Measurements from ENCODE around the gene PHF21A.
"Not testable (repeated sequence)": the region's sequence is repeated elsewhere in the genome, so short reads cannot be mapped to it uniquely, and the experiment has no call there.

Gene PHF21A

DNA sequence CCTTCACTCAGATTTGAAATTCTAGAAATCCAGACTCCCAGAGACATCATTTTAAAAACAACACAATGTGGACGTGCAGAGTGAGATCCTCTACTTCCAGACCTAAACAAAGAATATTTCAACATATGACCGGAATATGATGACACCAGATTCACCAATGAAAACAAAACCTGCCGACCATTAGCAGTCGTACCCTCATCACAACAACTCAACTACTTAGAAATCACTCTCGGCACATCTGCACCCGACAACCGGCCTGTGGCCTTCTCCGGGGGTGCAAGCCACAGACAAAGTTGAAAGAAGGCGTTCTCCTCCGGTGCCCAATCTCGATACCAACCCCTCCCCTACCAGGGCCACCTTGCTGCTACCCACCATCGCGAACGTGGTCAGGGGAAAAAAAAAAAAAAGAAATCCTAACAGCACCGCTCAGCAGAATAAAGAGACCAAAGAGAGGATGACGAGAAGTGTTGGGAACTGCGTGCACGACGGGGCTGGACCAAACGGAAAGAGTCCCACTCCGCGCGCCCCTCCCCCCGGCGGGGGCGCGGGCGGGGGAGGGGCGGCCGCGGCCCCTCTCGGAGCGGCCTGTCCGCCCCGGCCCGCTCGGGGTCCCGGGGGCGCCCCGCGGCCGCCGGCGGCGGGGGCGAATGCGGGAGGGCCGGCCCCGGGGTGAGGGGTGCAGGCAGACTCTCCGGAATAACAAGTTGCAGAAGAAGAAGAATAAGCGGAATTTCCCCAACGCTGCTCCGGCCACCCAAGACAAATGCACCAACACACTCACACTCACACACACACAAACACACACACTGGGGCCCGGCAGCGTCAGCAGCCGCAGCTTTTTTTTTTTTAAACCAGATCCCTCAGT is 1.7 kb downstream of the PHF21A start:
- no peak for DNase-seq

DNA sequence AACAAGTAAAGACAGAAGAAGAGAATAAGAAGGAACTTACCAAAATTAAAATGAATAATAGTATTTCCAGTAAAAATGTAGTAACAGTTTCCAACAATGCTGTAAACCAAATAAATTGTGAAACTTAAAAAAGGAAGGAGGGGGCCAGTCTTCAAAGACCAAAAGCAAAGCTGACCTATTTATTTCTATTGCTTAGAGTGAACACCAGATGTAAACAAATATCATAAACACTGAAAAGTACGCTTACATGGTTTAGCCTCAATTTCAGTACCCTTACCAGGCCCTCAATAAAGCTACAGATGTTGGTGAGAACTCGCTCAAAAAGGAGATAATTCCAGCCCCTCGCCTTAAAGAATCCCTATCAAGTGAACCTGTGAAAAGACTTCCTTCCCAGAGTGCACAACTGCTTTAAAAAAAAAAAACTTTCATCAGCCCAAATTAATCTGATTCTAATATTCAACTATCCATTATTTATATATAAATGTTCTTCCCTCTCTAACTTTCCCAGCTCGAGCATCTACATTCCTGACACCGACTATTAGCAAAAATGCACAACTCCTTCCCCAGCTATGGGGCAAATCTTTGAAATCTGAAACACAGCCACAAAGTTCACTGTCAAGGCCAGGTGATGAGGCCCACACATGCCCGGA is 2.4 kb downstream of the PHF21A start:
- no peak for DNase-seq

DNA sequence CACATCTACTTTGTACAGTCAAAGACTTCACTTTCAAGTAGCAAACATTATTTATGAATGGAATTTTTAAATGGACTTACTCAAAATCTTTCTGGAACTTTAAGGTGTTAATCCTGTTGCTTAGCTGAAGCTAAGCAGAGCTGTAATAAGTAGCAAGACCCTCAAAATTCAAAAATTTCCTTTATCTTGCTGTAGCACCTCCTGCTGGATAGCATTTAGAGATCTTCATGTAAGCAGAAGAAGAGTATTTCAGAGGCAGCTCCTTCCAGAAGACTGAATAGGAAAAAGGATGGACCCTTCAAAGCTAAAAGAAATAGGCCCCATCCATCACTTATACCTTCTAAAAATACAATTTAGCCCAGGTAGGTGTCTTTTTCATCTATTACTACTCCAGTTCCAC is 3.4 kb downstream of the PHF21A start:
- no peak for DNase-seq

DNA sequence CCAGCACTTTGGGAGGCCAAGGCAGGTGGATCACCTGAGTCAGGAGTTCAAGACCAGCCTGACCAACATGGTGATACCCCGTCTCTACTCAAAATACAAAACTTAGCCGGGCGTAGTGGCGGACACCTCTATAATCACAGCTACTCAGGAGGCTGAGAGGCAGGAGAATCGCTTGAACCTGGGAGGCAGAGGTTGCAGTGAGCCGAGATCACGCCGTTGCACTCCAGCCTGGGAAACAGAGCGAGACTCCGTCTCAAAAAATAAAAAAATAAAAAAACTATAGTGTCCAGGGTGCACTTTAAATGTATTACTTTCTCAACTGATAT is 4.6 kb downstream of the PHF21A start:
- not testable (repeated sequence) for DNase-seq

DNA sequence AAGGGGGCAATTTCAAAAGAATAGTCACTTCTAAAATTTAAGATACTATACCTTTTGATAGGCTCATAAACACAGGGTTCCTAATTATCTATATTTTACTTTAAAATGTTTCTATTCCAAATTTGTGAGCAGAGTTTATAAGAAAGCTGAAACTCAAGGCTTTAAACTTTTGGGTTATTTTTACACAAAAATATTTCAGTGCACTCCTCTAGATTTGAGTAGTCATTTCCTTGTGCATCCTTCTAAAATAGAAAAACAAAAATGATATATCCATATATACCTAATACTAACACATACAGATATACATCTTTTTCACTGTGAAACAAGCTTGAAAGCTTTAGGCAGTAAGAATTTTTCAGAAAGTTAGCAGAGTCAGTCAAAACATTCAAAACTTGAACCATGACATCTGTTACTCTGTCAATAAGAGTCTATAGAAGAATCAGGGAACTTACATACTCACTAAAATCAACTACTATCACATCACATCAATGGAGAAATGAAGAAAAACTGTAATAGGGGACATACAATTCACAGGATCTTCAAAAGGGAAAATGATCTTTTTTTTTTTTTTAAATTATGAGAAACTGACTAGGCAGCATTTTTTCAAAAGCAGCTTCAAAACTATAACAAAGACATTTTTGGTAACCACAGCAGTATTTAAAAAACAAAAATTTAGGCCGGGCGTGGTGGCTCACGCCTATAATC is 5.1 kb downstream of the PHF21A start:
- DNase-seq = no peak

DNA sequence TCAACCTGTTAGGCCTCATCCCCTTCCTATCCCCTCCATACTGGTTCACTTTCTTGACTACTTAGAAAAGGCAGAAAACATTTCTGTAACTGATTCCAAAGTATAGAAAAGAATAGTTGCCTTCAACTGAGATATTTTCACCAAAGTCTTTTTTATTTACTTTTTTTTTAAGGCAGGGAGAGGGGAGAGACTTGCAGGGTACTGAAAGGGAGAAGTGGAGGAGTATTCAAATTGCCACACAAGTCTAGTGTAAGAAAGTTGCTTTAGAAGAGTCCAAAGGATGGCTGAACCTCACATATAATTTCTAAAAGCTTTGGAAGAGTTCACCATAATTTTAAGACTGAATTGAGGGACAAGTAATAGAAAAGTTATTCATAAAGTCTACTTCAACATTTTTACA is 6.3 kb downstream of the PHF21A start:
- no peak for DNase-seq

DNA sequence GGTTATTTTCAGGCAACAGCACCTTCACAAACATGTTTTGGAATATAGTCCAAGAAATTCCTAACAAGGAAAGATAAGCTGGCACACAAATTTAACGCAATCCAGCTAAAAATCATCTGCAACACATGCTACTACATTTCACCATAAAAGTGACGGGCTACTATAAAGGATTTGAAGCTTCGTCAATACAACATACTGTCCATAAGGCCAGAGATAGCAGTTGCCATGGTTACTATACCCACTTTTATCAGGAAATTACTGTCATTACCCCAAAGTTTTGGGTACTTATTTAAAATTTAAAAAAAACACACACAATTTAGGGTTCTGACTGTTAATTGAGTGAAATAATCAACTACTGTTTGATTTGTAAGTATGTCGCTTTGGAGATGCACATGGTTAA is 6.9 kb downstream of the PHF21A start:
- no peak for DNase-seq

DNA sequence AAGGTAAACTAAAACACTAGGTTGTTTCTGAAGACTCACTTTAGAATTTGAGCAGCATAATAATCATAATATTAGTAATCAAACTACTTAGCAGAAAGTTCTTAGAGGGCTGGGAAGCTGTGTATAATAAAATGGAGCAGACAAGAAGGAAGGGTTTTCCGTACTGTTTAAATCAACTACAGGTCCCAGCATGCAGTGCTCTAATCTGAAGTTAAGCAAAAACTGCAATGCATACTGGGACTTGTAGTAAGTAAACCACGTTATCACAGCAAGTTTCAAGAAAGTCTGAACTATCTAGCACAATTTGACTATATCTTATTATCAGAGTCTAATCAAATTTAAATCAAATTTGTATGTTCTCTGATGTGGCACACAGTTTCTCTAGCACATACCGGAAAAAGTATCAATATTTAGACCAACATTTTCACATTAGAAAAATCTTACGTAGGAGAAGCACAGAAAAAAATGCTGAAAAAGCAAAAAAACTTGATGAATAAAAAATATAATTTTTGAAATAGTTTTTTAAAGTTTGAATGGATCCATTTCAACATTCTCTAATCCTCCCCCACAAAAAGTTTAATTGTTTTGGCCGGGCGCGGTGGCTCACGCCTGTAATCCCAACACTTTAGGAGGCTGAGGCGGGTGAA is 8.2 kb downstream of the PHF21A start:
- DNase-seq = peak; percentile 57

DNA sequence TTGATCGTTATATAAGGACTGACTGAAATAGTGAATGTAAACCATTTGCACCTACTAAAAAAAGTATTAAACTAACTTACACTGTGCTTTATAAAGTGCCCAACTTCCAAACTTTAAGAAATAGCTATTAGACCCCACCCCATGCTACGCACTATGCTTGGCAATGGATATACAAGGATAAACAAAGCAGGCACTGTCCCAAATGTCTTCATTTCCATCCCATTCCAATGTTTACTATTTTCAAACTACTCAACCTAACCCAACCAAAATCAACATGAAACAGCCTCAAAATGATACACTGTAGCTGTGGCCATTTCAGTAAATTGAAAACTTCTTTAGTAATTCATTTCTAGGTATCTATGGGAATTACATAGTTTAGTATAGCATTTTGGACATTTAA is 12.5 kb downstream of the PHF21A start:
- DNase-seq = no peak

DNA sequence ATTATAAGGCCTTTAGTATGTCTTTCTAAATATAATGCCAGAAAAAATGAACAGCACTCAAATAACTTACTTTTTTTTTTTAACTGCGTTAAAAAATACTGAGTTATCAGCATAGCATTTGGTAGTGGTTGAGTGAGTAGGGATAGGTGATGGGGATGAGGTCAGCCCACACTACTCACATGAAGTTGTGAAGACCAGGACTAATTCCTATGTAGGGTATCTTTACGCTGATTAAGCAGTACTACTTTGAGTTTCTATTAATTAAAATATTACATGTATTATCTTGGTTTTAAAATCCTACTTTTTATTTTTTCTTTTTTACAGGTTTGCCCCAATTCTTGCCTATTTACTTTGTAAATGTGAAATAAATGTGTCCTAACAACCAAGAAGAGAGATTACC is 13.5 kb downstream of the PHF21A start:
- no peak for DNase-seq

DNA sequence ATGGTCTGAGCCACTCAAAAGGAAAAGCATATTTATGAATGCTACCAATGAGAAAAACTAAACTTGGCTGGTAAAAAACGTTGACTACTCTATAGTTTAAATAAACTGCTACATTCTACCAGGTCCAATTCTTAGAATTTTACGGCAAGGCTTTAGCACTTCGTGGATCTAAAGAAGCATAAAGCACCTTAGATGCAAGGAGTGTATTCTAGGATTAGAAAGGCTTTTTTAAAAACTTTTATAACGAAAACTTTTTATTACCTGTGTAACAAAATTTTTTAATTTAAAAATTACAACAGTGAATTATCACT is 13.9 kb downstream of the PHF21A start:
- DNase-seq = no peak

DNA sequence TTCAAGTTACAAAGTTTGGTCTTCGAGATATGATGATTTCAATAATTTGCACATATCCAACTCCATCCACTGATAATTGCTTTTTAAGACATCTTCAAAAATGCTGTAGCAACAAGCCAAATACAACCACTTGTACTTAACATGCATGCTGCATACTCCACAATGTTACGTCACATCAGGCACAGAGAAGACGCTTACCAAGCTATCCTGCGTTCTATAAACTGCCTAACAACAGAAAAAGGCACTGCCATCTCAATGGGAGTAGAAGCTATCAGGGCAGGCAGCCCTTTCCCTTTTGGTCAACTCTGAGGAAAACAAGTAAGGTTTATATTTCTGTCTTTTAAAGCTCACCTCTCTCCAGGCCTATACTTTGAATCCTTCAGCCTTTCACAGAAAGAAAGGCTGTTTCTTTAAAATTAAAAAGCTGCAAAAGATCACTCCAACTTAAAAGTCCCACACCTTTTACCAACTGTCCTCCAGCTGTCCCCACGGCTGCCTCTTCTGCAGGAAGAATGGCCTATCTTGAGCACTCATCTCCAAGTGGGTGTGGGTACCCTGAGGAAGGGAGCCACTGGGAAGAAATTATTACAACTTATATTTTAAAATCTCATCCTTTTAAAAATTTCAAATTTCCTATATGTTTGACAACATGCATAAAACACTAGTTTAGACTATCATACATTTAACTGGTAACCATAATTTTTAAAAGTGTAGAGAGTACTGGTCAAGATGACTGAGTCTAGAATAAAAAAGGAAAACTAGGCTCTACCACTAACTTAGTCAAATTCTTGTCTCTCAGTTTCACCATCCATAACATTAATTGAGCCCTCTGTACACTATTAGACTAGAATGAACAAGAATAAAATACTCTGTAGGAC is 14.5 kb downstream of the PHF21A start:
- no peak for DNase-seq

DNA sequence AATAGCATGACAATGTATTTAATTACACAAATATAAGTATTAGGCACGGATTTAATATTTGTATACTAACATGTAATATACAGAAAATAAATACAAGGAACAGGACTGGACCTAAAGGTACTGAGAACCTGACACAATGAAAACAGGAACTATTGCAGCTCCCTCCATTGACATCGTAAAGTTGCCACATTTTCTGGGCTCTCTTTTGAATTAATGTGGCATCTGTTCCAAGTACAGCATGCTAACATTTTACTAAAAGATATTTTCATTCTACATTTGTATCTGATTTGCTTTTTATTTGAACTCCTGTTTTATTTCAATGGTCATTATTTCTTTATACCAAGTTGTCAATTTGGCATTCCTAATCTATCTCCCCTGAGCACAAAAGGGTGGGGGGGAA is 15.3 kb downstream of the PHF21A start:
- DNase-seq = no peak

DNA sequence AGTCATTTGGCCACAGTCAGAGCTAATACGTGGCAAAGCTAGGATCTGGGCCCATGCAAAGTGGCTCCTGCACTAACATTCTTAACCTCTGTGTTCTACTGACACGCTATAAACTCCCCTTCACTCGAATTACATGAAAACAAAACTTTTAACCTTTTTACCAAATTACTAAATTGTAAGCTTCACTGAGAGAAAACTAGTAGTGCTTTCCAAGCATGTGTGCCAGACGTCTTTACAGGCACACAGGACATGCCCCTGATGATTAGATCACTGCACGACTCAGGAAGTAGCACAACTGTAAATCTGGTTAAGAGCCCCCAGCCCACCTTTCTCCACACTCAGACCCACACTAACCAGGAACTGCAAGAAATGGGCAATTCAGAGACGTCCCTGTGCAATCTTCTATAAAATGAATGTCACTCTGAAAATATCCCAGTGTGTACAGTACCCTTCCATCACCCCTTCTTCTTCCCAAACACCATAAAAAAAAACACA is 16.1 kb downstream of the PHF21A start:
- DNase-seq = no peak

DNA sequence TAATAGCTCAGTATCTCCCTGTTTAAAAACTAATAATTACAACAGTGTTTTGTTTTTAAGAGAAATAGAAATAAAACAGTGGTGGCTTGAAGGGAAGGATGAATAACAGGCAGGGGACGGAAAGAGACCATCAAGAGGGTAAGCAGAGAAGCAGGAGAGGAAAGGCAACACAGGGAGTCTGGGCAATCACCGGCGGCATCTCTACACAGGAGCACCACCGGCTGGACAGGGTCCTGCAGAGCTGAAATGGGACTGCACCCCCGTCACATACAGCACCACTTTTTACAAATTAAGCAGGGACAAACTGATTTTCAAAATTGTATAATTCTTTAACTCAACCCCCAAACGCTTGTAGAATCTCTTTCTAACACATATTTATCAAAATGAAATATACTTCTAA is 18.4 kb downstream of the PHF21A start:
- no peak for DNase-seq

DNA sequence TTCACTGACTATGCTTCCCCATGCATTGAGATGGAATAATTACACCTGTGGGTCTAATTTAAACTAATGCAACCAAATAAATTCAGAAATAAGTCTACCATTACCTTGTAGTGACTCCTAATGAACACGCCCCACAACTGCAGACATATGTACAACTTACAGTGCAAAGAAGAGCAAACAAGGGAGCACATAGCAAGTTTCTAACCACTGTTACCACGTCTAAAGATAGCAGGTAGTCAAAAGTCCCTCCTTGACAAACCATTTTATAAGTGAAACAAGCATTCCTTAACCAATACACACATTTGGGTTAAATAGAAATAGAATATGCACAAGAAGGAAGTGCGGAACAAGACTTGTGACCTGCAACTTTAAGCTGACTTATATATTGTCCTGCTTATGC is 20.6 kb downstream of the PHF21A start:
- no peak for DNase-seq

DNA sequence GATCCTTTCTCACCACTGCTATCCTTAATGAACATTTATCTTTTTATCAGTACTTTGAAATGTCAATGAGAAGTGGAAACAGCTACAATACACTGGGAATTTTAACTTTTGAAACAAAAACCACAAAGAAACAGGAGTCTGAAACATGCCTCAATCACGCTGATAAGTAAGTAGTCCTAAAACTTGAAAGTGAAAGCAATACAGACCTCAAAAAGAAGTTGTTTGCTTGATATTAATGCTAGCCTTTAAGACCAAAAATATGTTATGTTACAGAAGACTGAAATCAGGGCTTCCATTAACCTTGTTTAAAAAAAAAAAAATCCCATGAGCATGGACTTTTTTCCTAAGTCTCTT is 21.3 kb downstream of the PHF21A start:
- DNase-seq = no peak

DNA sequence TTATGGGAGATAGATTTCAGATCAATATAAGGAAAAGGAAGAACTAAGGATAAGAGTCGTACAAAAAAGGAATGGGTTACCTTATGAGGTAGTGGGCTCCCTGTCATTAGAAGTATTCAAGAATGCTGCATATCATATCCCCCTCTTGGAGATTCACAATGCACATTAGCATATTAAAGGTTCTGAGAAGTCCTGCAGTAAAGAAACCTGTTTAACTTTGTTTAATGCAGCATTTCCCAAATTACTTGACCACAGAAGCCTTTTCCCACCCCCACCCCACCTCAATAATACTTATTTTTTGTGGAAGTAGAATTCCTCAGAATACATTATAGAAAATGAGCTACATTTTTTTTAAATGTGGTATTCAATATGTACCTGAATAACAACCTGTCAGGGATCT is 30.9 kb downstream of the PHF21A start:
- no peak for DNase-seq

DNA sequence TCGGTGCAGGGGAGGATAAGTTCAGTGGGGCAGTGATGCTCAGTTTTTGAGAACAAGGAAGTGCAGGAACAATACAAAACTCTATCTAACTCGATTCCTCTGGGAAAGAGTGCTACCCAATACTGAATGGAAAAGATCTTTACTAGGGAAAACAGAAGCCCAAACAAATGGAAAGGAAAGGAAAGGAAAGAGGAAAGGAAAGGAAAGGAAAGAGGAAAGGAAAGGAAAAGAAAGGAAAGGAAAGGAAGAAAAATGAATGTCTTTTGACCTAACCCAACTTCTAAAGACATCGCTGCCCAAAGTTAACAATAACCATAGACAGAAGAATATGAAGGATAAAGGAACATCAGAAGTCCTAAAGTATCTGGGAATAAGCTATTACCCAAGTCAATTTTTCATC is 41.6 kb downstream of the PHF21A start:
- DNase-seq = no peak

DNA sequence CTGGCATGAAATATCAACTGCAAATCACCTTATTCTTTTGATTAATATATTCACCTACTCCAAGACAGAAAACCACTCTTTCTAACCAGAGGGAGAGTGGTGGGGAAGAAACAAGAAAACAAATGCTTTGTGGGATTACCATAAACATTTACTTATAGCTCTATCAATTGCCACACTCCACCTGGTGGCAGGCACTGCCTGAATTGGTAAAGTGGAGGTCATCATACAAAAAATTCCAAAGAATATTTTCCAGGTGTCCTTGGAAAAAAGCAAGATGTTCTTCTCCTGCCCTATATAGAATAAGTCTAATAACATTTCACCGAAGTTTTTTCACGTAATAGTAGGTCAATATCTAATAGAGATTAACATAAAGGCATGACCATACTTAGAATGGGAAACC is 45.3 kb downstream of the PHF21A start:
- DNase-seq = no peak

DNA sequence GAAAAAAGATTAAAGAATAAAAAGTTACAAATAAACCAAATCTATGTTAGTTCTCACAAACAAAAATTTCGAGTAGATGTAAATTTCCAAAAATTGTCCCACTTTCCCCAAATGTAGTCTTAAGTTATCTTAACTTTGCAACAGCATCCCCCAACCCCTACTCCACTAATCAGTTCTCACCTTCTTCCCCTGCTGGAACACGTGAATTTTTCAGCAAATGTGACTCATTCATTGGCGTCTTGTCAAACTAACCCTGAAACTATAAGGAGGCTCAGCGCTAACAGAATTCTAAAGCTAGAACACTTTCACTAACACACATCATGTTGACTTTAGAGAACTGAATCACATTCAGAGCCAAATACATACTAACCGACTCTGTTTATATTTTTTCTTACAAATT is 46.1 kb downstream of the PHF21A start:
- no peak for DNase-seq

DNA sequence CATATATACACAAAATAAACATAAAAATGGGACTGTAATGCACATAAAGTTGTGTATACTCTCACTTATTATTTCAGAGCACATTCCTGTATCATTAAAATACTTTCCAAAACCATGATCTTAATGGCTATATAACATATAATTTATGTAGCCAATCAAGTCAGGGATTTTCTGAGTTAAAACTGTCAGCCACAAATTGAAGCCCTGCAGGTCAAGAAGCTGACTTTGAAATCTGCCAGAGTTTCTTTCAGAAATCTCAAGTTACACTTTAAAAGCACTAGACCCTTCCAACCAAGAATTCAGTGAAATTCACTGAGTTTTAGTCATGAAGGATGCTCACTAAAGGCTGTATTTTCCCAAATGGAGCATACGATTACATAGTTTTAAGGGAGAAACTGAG is 47.6 kb downstream of the PHF21A start:
- DNase-seq = no peak
